K562 (cell line): ENCODE results near the gene DCLK3. TPM values are rescaled to one million over a fixed set of nuclear protein-coding genes. Genes with fewer than 3 reads are reported as not detected.

Experiments used
- ATAC-seq: fragments of 200-7000 bp; cut with Tn5 transposase; 3 replicates; pipeline ENCODE4 v1.9.1; 2020; ENCODE audit warnings: moderate library complexity
- BruUV-seq: library from RNA; stranded (reverse); fragments of 400-500 nt; replicated peaks from 2 replicates; lab custom pipeline; 2021; lab: Mats Ljungman, UMichigan
- CTCF ChIA-PET: fragments of 300-600 bp; formaldehyde crosslinking; extraction: SDS; loops from one replicate; lab custom pipeline; 2021; ENCODE audit warnings: low intra/inter-chr PET ratio; lab: Yijun Ruan, JAX
- POLR2A ChIA-PET: fragments of 300-600, 350-650 bp; sonication (Branson Sonifier 250); formaldehyde crosslinking; extraction: SDS; loops from one replicate; lab custom pipeline; 2021; ENCODE audit warnings: antibody characterized with exemption, inconsistent platforms; lab: Yijun Ruan, JAX
- DNase-seq, 4 experiments: peaks; one replicate each; pipeline versions ENCODE4 v3.0.0 to v3.0.0-alpha.2; 2011 to 2018; ENCODE audit warnings: low spot score in 3 of 4, mixed read lengths in 3 of 4; ENCODE audit errors: extremely low read depth in 1 of 4
- FAIRE-seq: peaks from 2 replicates; lab custom pipeline; 2011; peaks lifted over from hg19 to GRCh38; lab: Jason Lieb, UNC
- H2AFZ ChIP-seq: 2 replicates; pipeline ENCODE4 v1.6.0; 2011; ENCODE audit warnings: low read depth, low read length, control low read depth, inconsistent platforms
- H3K27ac ChIP-seq: fragments of 200-600 bp; 3 replicates; pipeline ENCODE4 v1.8.0; 2011; ENCODE audit warnings: low read depth, mild to moderate bottlenecking, control low read depth, inconsistent platforms, low read length, moderate library complexity, mixed read lengths; ENCODE audit errors: extremely low read depth
- H3K27me3 ChIP-seq, 2 experiments: fragments of 300-600 bp in 1 of 2; 2 replicates in 1 of 2; 3 replicates in 1 of 2; pipeline versions ENCODE4 v1.6.0 to v1.8.0; 2011; ENCODE audit warnings: inconsistent platforms in 2 of 2, low read length in 2 of 2, mild to moderate bottlenecking in 1 of 2, mixed read lengths in 1 of 2, moderate library complexity in 1 of 2; ENCODE audit not compliant: control insufficient read depth in 2 of 2, insufficient read depth in 2 of 2
- H3K36me3 ChIP-seq: fragments of 300-600 bp; 3 replicates; pipeline ENCODE4 v1.8.0; 2011; ENCODE audit warnings: mild to moderate bottlenecking, low read length, inconsistent platforms; ENCODE audit not compliant: control insufficient read depth, insufficient read depth
- H3K4me1 ChIP-seq, 2 experiments: fragments of 200-600 bp in 1 of 2; replicated peaks in 1 of 2; 2 replicates in 1 of 2; 3 replicates in 1 of 2; pipeline versions ENCODE4 v1.5.1 to v1.8.0; 2011; ENCODE audit warnings: inconsistent platforms in 2 of 2, low read length in 2 of 2, mild to moderate bottlenecking in 1 of 2, mixed read lengths in 1 of 2, moderate library complexity in 1 of 2; ENCODE audit not compliant: control insufficient read depth in 2 of 2, insufficient read depth in 2 of 2
- H3K4me2 ChIP-seq: 2 replicates; pipeline ENCODE4 v1.6.1; 2011; ENCODE audit warnings: low read length, control low read depth, inconsistent platforms, mixed read lengths; ENCODE audit not compliant: insufficient read depth
- H3K4me3 ChIP-seq: fragments of 200-600 bp; sonication (generic), shearing (Covaris generic); 2 replicates; pipeline ENCODE4 v1.5.1; 2016; ENCODE audit warnings: control low read depth, inconsistent platforms
- H3K79me2 ChIP-seq: fragments of 200-600 bp; 3 replicates; pipeline ENCODE4 v1.8.0; 2011; ENCODE audit warnings: low read length, inconsistent platforms; ENCODE audit not compliant: control insufficient read depth, insufficient read depth
- H3K9ac ChIP-seq, 2 experiments: 2 replicates each; pipeline versions ENCODE4 v1.6.0 to v1.6.1; 2011; ENCODE audit warnings: low read depth in 2 of 2, low read length in 2 of 2, control low read depth in 1 of 2, inconsistent platforms in 1 of 2, mild to moderate bottlenecking in 1 of 2, mixed read lengths in 1 of 2; ENCODE audit not compliant: insufficient read depth in 1 of 2
- H3K9me1 ChIP-seq: one replicate; pipeline ENCODE4 v1.6.0; 2011; ENCODE audit warnings: inconsistent platforms, mild to moderate bottlenecking, low read length, moderate library complexity; ENCODE audit not compliant: control insufficient read depth, insufficient read depth
- H3K9me3 ChIP-seq: replicated peaks from 2 replicates; pipeline ENCODE4 v1.5.1; 2011; ENCODE audit warnings: low read depth, low read length, inconsistent platforms; ENCODE audit not compliant: control insufficient read depth, insufficient read depth
- H4K20me1 ChIP-seq: replicated peaks from 2 replicates; pipeline ENCODE4 v1.6.1; 2011; ENCODE audit warnings: low read length, inconsistent platforms, mixed read lengths; ENCODE audit not compliant: control insufficient read depth, insufficient read depth
- ATF3 ChIP-seq, 2 experiments: fragments of 450-650 bp in 1 of 2; sonication (generic) in 1 of 2; formaldehyde crosslinking in 1 of 2; IDR thresholded peaks in 1 of 2; conservative IDR thresholded peaks in 1 of 2; 2 replicates each; pipeline versions ENCODE4 v1.6.1 to v1.8.1; 2016 to 2023; ENCODE audit warnings: mild to moderate bottlenecking in 2 of 2, moderate library complexity in 2 of 2, inconsistent platforms in 1 of 2, missing genetic modification reagents in 1 of 2
- ETV5 ChIP-seq: sonication (generic); formaldehyde crosslinking; IDR thresholded peaks from 2 replicates; pipeline ENCODE4 v1.4.0; 2020; ENCODE audit warnings: low read depth, mild to moderate bottlenecking, missing genetic modification reagents
- KLF6 ChIP-seq: fragments of 250-450 bp; sonication (Bioruptor Pico); IDR thresholded peaks from 2 replicates; pipeline ENCODE4 v1.4.0; 2020; ENCODE audit warnings: mild to moderate bottlenecking, moderate library complexity, borderline replicate concordance
- RBBP5 ChIP-seq: fragments of 200-600 bp; sonication (generic); IDR thresholded peaks from 2 replicates; pipeline ENCODE4 v1.6.1; 2012; ENCODE audit warnings: borderline replicate concordance, mild to moderate bottlenecking, low read length, control low read depth, inconsistent platforms; ENCODE audit not compliant: insufficient read depth, poor library complexity, severe bottlenecking
- SAFB ChIP-seq: fragments of 200-400 bp; formaldehyde crosslinking; IDR thresholded peaks from 2 replicates; pipeline ENCODE4 v1.6.1; 2017; ENCODE audit warnings: low read depth, low read length, borderline replicate concordance
- SOX6 ChIP-seq: fragments of 450-650 bp; IDR thresholded peaks from 2 replicates; pipeline ENCODE4 v1.6.1; 2014; ENCODE audit warnings: mild to moderate bottlenecking
- ZBTB11 ChIP-seq, 3 experiments: fragments of 200-800 bp in 1 of 3; fragments of 250-450 bp in 1 of 3; fragments of 450-650 bp in 1 of 3; sonication (Bioruptor Pico) in 1 of 3; sonication (Bioruptor generic) in 1 of 3; formaldehyde crosslinking in 1 of 3; IDR thresholded peaks; 2 replicates each; pipeline versions ENCODE4 v1.6.1 to v1.8.0; 2016 to 2022; ENCODE audit warnings: mild to moderate bottlenecking in 2 of 3, missing genetic modification characterization in 2 of 3, missing compliant biosample characterization in 1 of 3, moderate library complexity in 1 of 3
- ZNF253 ChIP-seq: fragments of 250-450 bp; sonication (Bioruptor Pico); conservative IDR thresholded peaks from 2 replicates; pipeline ENCODE4 v1.6.1; 2021; ENCODE audit warnings: mild to moderate bottlenecking
- ZNF551 ChIP-seq: fragments of 250-450 bp; sonication (Bioruptor Pico); IDR thresholded peaks from 2 replicates; pipeline ENCODE4 v1.5.0; 2021; ENCODE audit warnings: mild to moderate bottlenecking, moderate library complexity
- ZNF740 ChIP-seq, 3 experiments: fragments of 200-800 bp in 1 of 3; sonication (Bioruptor generic) in 1 of 3; sonication (generic) in 1 of 3; formaldehyde crosslinking in 1 of 3; IDR thresholded peaks; 2 replicates each; pipeline versions ENCODE4 v1.6.1 to v1.8.0; 2016 to 2022; ENCODE audit warnings: mild to moderate bottlenecking in 2 of 3, missing compliant biosample characterization in 2 of 3, missing genetic modification characterization in 2 of 3, missing genetic modification reagents in 1 of 3
- WGBS: fragments of 100-300 bp; shearing (Covaris generic); methylation state at CpG from one replicate; pipeline ENCODE4 v1.1.6; 2016; ENCODE audit warnings: low coverage, mixed read lengths; ENCODE audit not compliant: insufficient coverage; ENCODE audit errors: missing lambda C conversion rate; 5-methylcytosine and 5-hydroxymethylcytosine counted together
- in situ Hi-C: fragments of 300-500 bp; cut with MboI; formaldehyde crosslinking; loops from 4 replicates; pipeline ENCODE4 v1.15.0; 2018; ENCODE audit warnings: inconsistent platforms, mixed read lengths
- intact Hi-C: fragments of 100-400 bp; cut with micrococcal nuclease; formaldehyde crosslinking; loops from 2 replicates; pipeline ENCODE4 v1.14.2; 2022
- polyA plus RNA-seq, 8 experiments: library from polyadenylated mRNA; depleted of rRNA in 4 of 8; stranded (reverse) in 5 of 8; unstranded in 3 of 8; fragments of >200 nt; fragmentation: Nextera tagmentation in 2 of 8; fragmentation: Illumina TruSeq in 1 of 8; extraction: Ambion mirVana in 2 of 8; extraction: Trizol in 1 of 8; gene quantifications; 2 replicates each; pipeline versions ENCODE4 v1.2.1 to v1.2.3, GENCODE V29; 2011 to 2014; ENCODE audit warnings: inconsistent platforms in 1 of 8, missing spikeins in 1 of 8
- total RNA-seq, 7 experiments: library from RNA; depleted of rRNA in 6 of 7; stranded (reverse); fragments of >200 nt in 6 of 7; fragmentation: Illumina TruSeq in 2 of 7; extraction: Trizol in 2 of 7; gene quantifications; 2 replicates each; pipeline versions ENCODE4 v1.2.1 to v1.2.3, GENCODE V29; 2011 to 2021; ENCODE audit warnings: low replicate concordance in 1 of 7

DCLK3 gene
- total and polyA plus RNA-seq, 9 of the 15 experiments (the other 6 are each of a cell fraction or from before 2014, with no cell fraction given) = not detected

GRCh38 chr3:36696799-36697198, 67.6 kb downstream of the DCLK3 start:
- no peak overlapping the region for H3K9ac ChIP-seq
- no peak overlapping the region for H3K27ac ChIP-seq
- no peaks in the 10 kb centered on the region for H4K20me1 ChIP-seq
- DNase-seq (no peak), FAIRE-seq (no peak), ATAC-seq (no peak)
- H3K9me3 ChIP-seq = no peaks in the 10 kb centered on the region
- in situ Hi-C loops = no loop called here
- H3K36me3 ChIP-seq = no peaks in the 10 kb centered on the region
- H3K79me2 ChIP-seq = no peaks in the 10 kb centered on the region
- H3K27me3 ChIP-seq = no peaks in the 10 kb centered on the region
- WGBS = 0% methylated on average over 2 of the region's 2 CpGs
- ChIA-PET CTCF (no interaction called here), POLR2A (interaction anchor here (1.0 to 1.9 kb wide), 2 partner anchors 10 to 11 kb away, joined by 3 to 6 read pairs; no protein-coding TSS in a partner anchor)
- intact Hi-C loops = no loop called here
- no peaks in the 10 kb centered on the region for H3K4me1 ChIP-seq
- H2AFZ ChIP-seq = no peak overlapping the region
- H3K9me1 ChIP-seq = no peaks in the 10 kb centered on the region
- no peak for TF ChIP-seq ETV5 (CRISPR knock-in tag)
- TF ChIP-seq ATF3 (IDR thresholded peaks at IDR 0.05) = no peak
- TF ChIP-seq ATF3 (CRISPR knock-in tag; conservative IDR thresholded peaks at IDR 0.05) = no peak
- TF ChIP-seq RBBP5 = no peak
- no peak for TF ChIP-seq KLF6 (CRISPR knock-in tag)
- TF ChIP-seq ZNF740 (CRISPR knock-in tag; IDR thresholded peaks at IDR 0.05) = no peak
- no peak for TF ChIP-seq ZNF740 (tag; IDR thresholded peaks at IDR 0.05)
- no peak for TF ChIP-seq ZBTB11 (CRISPR knock-in tag; IDR thresholded peaks at IDR 0.05)
- no peak for TF ChIP-seq ZNF551
- no peak for TF ChIP-seq SAFB
- TF ChIP-seq ZNF253 = no peak
- TF ChIP-seq SOX6 = no peak
- no peak overlapping the region for H3K4me2 ChIP-seq
- no TSS peak for BruUV-seq
- no peak overlapping the region for H3K4me3 ChIP-seq
